SK-N-SH treated with all-trans-retinoic acid at 6 μM for 48 hours (cell line): ENCODE results near the gene ZNF468.
"Not testable (repeated sequence)": the region's sequence is repeated elsewhere in the genome, so short reads cannot be mapped to it uniquely, and the experiment has no call there.

Experiments used
- ARNTL ChIP-seq: fragments of 450-650 bp; formaldehyde crosslinking; IDR thresholded peaks from 2 replicates; pipeline ENCODE4 v1.5.0; 2020; ENCODE audit warnings: low read depth, mild to moderate bottlenecking, moderate library complexity, borderline replicate concordance
- BACH2 ChIP-seq: fragments of 250-450 bp; sonication (Bioruptor Pico); IDR thresholded peaks from 2 replicates; pipeline ENCODE4 v1.9.0; 2021; ENCODE audit warnings: mild to moderate bottlenecking, borderline replicate concordance
- PPARA ChIP-seq: fragments of 250-450 bp; sonication (Bioruptor Pico); IDR thresholded peaks from 2 replicates; pipeline ENCODE4 v1.5.0; 2020; ENCODE audit warnings: mild to moderate bottlenecking, borderline replicate concordance
- TF ChIP-seq, protein P1 (sequence below): fragments of 250-450 bp; sonication (Bioruptor Pico); IDR thresholded peaks from 2 replicates; pipeline ENCODE4 v1.5.0; 2020; ENCODE audit warnings: mild to moderate bottlenecking, moderate library complexity
- TF ChIP-seq, protein P2 (sequence below): fragments of 250-450 bp; sonication (Bioruptor Pico); IDR thresholded peaks from 2 replicates; pipeline ENCODE4 v1.5.1; 2020; ENCODE audit warnings: low read depth, mild to moderate bottlenecking, moderate library complexity

DNA sequence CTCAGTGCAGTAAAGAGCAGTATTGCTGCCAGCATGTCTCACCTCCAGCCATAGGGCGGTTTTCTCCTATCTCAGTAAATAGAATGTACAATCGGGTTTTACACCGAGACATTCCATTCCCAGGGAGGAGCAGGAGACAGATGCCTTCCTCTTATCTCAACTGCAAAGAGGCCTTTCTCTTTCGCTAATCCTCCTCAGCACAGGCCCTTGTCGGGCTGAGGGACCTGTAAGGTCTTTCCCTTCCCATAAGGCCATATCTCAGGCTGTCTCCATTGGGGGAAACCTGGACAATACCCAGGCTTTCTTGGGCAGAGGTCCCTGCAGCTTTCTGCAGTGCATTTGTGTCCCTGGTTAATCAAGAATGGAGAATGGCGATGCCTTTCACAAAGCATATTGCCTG is 15.6 kb upstream of the ZNF468 start:
- TF ChIP-seq, protein P1, sequence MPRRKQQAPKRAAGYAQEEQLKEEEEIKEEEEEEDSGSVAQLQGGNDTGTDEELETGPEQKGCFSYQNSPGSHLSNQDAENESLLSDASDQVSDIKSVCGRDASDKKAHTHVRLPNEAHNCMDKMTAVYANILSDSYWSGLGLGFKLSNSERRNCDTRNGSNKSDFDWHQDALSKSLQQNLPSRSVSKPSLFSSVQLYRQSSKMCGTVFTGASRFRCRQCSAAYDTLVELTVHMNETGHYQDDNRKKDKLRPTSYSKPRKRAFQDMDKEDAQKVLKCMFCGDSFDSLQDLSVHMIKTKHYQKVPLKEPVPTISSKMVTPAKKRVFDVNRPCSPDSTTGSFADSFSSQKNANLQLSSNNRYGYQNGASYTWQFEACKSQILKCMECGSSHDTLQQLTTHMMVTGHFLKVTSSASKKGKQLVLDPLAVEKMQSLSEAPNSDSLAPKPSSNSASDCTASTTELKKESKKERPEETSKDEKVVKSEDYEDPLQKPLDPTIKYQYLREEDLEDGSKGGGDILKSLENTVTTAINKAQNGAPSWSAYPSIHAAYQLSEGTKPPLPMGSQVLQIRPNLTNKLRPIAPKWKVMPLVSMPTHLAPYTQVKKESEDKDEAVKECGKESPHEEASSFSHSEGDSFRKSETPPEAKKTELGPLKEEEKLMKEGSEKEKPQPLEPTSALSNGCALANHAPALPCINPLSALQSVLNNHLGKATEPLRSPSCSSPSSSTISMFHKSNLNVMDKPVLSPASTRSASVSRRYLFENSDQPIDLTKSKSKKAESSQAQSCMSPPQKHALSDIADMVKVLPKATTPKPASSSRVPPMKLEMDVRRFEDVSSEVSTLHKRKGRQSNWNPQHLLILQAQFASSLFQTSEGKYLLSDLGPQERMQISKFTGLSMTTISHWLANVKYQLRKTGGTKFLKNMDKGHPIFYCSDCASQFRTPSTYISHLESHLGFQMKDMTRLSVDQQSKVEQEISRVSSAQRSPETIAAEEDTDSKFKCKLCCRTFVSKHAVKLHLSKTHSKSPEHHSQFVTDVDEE (CRISPR knock-in tag): not testable (repeated sequence)
- not testable (repeated sequence) for TF ChIP-seq BACH2 (CRISPR knock-in tag); ARNTL (CRISPR knock-in tag); PPARA
- TF ChIP-seq, protein P2, sequence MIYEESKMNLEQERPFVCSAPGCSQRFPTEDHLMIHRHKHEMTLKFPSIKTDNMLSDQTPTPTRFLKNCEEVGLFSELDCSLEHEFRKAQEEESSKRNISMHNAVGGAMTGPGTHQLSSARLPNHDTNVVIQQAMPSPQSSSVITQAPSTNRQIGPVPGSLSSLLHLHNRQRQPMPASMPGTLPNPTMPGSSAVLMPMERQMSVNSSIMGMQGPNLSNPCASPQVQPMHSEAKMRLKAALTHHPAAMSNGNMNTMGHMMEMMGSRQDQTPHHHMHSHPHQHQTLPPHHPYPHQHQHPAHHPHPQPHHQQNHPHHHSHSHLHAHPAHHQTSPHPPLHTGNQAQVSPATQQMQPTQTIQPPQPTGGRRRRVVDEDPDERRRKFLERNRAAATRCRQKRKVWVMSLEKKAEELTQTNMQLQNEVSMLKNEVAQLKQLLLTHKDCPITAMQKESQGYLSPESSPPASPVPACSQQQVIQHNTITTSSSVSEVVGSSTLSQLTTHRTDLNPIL: not testable (repeated sequence)
